ENCODE results near the gene MYEOV. TPM values are rescaled to one million over a fixed set of nuclear protein-coding genes. Genes with fewer than 3 reads are reported as not detected.

The MYEOV gene
- total and polyA plus RNA-seq, 4 donors, result 0.37 to 0.82 (median 0.64) TPM

- 55 to 77% methylated on average over 6 of the region's 6 CpGs for WGBS, 2 donors
- no peak for TF ChIP-seq CTCF (IDR thresholded peaks at IDR 0.05; ENCODE audit: control extremely low read depth, extremely low read depth)
Measured at GRCh38 chr11:69280994-69281393, 13.0 kb upstream of the MYEOV start.

DNA sequence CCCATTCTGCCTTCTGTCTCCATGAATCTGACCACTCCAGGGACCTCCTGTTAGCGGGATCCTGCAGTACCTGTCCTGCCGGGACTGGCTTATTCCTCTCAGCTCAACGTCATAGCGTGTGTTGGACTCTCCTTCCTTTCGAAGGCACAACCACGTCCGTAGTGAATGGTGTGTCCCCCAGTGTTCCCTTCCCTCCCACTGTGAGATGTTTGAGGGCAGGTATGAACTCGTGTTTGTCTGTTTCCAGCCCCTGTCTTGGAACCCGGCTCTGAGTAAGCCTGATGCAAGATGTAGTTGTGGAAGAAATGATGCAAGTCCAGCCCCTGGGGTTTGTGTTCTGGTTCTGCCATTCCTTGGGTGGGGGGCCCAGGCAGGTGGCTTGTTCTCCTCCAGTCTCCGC is 10.5 kb upstream of the MYEOV start:
- Histone ChIP-seq H3K4me3 (no peak overlapping the region), H3K27ac (ENCODE audit: low read depth in 1 of 2, low read length in 1 of 2) (no peak overlapping the region), H3K27me3 (ENCODE audit: control insufficient read depth in 3 of 3, insufficient read depth in 3 of 3, low read length in 2 of 3) (no peaks in the 10 kb centered on the region), H3K36me3 (ENCODE audit: control insufficient read depth in 4 of 4, insufficient read depth in 4 of 4, low read length in 4 of 4) (no peaks in the 10 kb centered on the region), H3K9ac (ENCODE audit: insufficient read depth in 1 of 2, low read length in 2 of 2) (no peak overlapping the region), H3K9me3 (ENCODE audit: control insufficient read depth in 4 of 4, insufficient read depth in 3 of 4, low read length in 3 of 4) (peaks cover 0 to 4% (median under 1%) of the 10 kb centered on the region in 4 donors), H3K4me1 (ENCODE audit: control insufficient read depth in 5 of 5, insufficient read depth in 5 of 5, low read length in 5 of 5) (peaks cover 0 to 25% (median 0%) of the 10 kb centered on the region in 5 donors)
- no peak for ATAC-seq (ENCODE audit: insufficient read depth, low FRiP score)
- TF ChIP-seq CTCF (IDR thresholded peaks at IDR 0.05; ENCODE audit: control extremely low read depth, extremely low read depth), result no peak
- 89 to 95% methylated on average over 10 of the region's 10 CpGs for WGBS, 2 donors
- DNase-seq, result no peak

More at GRCh38 chr11:69280994-69281393, 13.0 kb upstream of the MYEOV start:
- Histone ChIP-seq H3K4me1 (ENCODE audit: control insufficient read depth in 5 of 5, insufficient read depth in 5 of 5, low read length in 5 of 5) (peaks cover 0 to 15% (median 7%) of the 10 kb centered on the region in 5 donors), H3K36me3 (ENCODE audit: control insufficient read depth in 4 of 4, insufficient read depth in 4 of 4, low read length in 4 of 4) (no peaks in the 10 kb centered on the region), H3K9ac (ENCODE audit: insufficient read depth in 1 of 2, low read length in 2 of 2) (no peak overlapping the region), H3K27ac (ENCODE audit: low read depth in 1 of 2, low read length in 1 of 2) (peak overlapping the region in 1 of 2 donors; percentile 55), H3K9me3 (ENCODE audit: control insufficient read depth in 4 of 4, insufficient read depth in 3 of 4, low read length in 3 of 4) (peaks cover 0 to 4% (median under 1%) of the 10 kb centered on the region in 4 donors), H3K27me3 (ENCODE audit: control insufficient read depth in 3 of 3, insufficient read depth in 3 of 3, low read length in 2 of 3) (no peaks in the 10 kb centered on the region), H3K4me3 (no peak overlapping the region)
- peak; percentile 67 for ATAC-seq (ENCODE audit: insufficient read depth, low FRiP score)
- DNase-seq, result peak; percentile 49 to 54 (median 54)

DNA sequence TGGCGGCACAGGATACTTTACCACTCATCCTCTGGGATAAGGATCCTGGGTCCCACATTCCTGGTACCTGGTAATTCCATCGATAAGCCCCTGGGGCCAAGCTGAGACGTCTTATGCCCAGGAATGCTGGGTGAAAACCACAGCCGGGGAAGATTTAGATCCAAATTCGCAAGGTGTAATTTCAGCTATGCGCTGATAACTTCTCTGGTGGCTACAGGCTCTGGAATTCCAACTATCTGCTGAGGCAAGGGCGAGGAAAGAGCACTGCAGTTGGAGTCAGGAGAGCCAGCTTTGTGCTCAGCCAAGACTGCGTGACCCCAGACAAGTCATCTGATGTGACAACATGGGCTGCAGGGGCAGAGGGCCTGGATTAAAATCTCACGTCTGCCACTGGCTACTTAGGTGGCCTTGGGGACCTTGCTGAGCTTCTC is 9.9 kb upstream of the MYEOV start:
- Histone ChIP-seq H3K4me3 (no peak overlapping the region), H3K9ac (ENCODE audit: insufficient read depth in 1 of 2, low read length in 2 of 2) (no peak overlapping the region), H3K36me3 (ENCODE audit: control insufficient read depth in 4 of 4, insufficient read depth in 4 of 4, low read length in 4 of 4) (no peaks in the 10 kb centered on the region), H3K27me3 (ENCODE audit: control insufficient read depth in 3 of 3, insufficient read depth in 3 of 3, low read length in 2 of 3) (no peaks in the 10 kb centered on the region), H3K27ac (ENCODE audit: low read depth in 1 of 2, low read length in 1 of 2) (no peak overlapping the region), H3K4me1 (ENCODE audit: control insufficient read depth in 5 of 5, insufficient read depth in 5 of 5, low read length in 5 of 5) (peaks cover 0 to 22% (median under 1%) of the 10 kb centered on the region in 5 donors), H3K9me3 (ENCODE audit: control insufficient read depth in 4 of 4, insufficient read depth in 3 of 4, low read length in 3 of 4) (peaks cover 0 to 4% (median under 1%) of the 10 kb centered on the region in 4 donors)
- WGBS, 2 donors, result 93 to 94% methylated on average over 9 of the region's 9 CpGs
- ATAC-seq (ENCODE audit: insufficient read depth, low FRiP score) (no peak), DNase-seq (no peak)
- no peak for TF ChIP-seq CTCF (IDR thresholded peaks at IDR 0.05; ENCODE audit: control extremely low read depth, extremely low read depth)

- ATAC-seq (ENCODE audit: insufficient read depth, low FRiP score) (no peak), DNase-seq (no peak)
- Histone ChIP-seq H3K9me3 (ENCODE audit: control insufficient read depth in 4 of 4, insufficient read depth in 3 of 4, low read length in 3 of 4) (peaks cover 0 to 4% (median under 1%) of the 10 kb centered on the region in 4 donors), H3K36me3 (ENCODE audit: control insufficient read depth in 4 of 4, insufficient read depth in 4 of 4, low read length in 4 of 4) (no peaks in the 10 kb centered on the region), H3K4me1 (ENCODE audit: control insufficient read depth in 5 of 5, insufficient read depth in 5 of 5, low read length in 5 of 5) (peaks cover 0 to 22% (median 4%) of the 10 kb centered on the region in 5 donors), H3K4me3 (no peak overlapping the region), H3K27ac (ENCODE audit: low read depth in 1 of 2, low read length in 1 of 2) (no peak overlapping the region), H3K9ac (ENCODE audit: insufficient read depth in 1 of 2, low read length in 2 of 2) (no peak overlapping the region), H3K27me3 (ENCODE audit: control insufficient read depth in 3 of 3, insufficient read depth in 3 of 3, low read length in 2 of 3) (no peaks in the 10 kb centered on the region)
- no peak for TF ChIP-seq CTCF (IDR thresholded peaks at IDR 0.05; ENCODE audit: control extremely low read depth, extremely low read depth)
- WGBS, 2 donors, result 93 to 97% methylated on average over 11 of the region's 11 CpGs
Measured at GRCh38 chr11:69285091-69285490, 8.9 kb upstream of the MYEOV start.

Measured in lung (tissue), 12 donors.